ENCODE results near the gene KIF2C. TPM values are rescaled to one million over a fixed set of nuclear protein-coding genes. Genes with fewer than 3 reads are reported as not detected.
"Not testable (repeated sequence)": the region's sequence is repeated elsewhere in the genome, so short reads cannot be mapped to it uniquely, and the experiment has no call there.

Gene KIF2C
- 110 and 117 TPM in 2 replicates for total RNA-seq (2014; rRNA removed; shearing (Covaris generic))

- peak; percentile 100 for DNase-seq (ENCODE audit: low read depth)
These were observed at the start of gene KIF2C for GRCh38 chr1:44739307-44740178. Gene KIF2C, plus strand, starts transcription at chr1:44739837. Its CDS starts 96 bp downstream, at chr1:44739933.

DNA sequence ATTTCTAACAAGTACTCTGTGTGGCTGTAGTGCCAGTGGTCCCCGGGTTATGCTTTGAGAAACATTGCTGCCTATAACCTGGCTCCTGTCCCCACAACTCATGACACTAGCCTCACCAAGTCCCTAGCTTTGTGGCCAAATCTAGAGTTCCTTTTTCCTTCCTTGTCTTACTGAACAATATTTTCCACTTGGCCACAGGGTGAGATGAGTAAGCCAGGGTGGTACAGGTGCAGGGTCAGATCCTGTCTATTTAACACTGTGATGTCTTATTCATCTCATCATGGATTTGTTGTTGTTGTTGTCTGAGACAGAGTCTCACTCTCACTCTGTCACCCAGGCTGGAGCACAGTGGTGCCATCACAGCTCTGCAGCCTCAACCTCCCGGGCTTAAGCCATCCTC lies 46.5 kb upstream of the KIF2C start:
- DNase-seq (ENCODE audit: low read depth), result no peak

- no peak for DNase-seq (ENCODE audit: low read depth)
These were observed 45.7 kb upstream of the KIF2C start for GRCh38 chr1:44693900-44694299.

DNA sequence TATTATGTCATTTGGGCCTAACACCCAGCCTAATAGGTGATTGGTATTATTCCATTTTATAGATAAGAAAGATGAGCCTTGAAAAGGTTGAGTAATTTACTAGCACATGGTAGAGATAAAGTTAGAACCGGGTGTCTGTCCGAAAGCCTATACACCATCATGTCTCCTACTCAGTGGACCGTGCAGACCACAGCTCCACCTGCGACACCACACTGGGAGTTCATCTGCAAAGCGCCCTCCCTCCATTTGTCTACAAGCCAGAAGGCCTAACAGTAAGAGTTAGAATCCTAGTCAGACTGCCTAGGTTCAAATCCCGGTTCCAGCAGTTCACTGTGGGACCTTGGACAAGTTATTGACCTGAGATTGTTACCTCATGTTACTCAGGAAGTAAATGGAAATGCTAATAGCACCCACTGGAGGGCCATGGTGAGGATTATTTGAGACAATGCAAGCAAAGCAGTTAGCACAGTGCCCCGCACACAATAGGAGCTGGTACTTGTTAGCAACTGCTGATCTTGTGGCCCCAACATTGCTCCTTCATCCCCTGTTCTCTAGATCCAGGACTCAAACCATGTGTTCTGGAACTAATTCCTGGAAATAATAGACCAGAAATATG lies 44.7 kb upstream of the KIF2C start:
- DNase-seq (ENCODE audit: low read depth), result no peak

GRCh38 chr1:44695671-44696070 lies 44.0 kb upstream of the KIF2C start:
- DNase-seq (ENCODE audit: low read depth), result no peak

DNA sequence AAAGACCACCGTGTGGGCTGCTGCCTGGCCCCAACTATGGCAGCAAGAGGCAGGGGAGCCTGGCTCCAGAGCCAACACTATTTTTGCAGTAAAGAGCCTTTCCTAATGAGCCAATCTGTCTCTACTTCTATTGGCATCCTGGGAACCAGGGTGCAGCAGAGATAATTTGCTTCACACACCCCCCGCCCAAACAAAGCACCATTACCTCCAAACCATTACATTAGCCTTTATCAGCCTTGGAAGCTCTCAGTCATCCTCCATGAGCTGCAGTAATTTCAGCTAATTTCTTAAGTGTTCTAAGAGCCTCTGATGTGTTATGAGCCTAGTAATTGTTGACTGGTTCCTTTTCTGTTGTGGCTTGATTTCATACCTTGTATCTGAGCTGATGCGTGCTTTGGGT lies 43.5 kb upstream of the KIF2C start:
- DNase-seq (ENCODE audit: low read depth), result no peak

DNA sequence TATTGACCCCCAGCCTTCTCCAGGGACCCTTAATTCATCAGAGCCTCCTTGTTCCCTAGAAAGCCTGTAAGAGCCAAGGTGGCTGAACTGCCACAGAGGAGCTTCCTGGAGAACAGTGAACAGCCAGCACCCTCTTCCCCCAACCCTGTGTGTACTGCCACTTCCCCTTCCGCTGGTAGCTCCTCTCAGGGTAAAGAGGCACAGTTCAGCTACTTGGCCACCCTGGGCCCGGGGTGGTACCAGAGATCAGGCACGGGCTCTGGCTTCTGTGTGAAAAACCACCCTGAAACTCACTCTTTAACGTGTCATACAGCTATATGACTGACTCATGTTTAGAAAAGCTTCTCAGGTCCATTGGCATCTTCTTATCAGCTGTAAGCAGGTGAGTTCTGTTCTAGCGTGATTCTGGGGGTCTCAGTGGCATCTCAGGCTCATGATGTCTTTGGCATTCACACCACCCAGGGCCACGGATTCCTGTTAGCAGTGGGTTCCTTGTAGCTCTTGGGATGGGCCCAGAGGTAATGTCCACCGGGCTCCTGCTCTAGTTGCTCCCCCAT lies 42.8 kb upstream of the KIF2C start:
- DNase-seq (ENCODE audit: low read depth), result no peak

- DNase-seq (ENCODE audit: low read depth), result no peak
These were observed 41.5 kb upstream of the KIF2C start for GRCh38 chr1:44698138-44698537.

- not testable (repeated sequence) for DNase-seq (ENCODE audit: low read depth)
These were observed 40.3 kb upstream of the KIF2C start for GRCh38 chr1:44699375-44699774.

GRCh38 chr1:44700573-44700972 lies 39.1 kb upstream of the KIF2C start:
- no peak for DNase-seq (ENCODE audit: low read depth)

- DNase-seq (ENCODE audit: low read depth), result no peak
These were observed 38.5 kb upstream of the KIF2C start for GRCh38 chr1:44701141-44701573.

DNA sequence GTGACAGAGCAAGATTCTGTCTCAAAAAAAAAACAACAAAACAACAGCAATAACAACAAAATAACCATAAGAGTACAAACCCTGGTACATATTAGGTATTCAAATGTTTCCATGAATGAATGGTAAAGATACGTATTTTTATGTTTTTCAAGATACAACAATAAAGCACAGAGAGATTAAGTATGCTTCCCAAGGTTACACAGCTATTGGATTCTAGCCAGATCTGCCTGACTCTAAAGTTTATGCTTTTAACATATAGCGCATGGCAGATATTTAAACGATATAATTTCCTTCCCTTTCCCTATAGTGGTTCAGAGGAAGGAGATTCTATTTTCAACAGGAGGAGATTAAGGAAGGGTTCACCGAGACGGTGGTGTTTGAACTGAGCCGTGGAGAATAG lies 34.2 kb upstream of the KIF2C start:
- no peak for DNase-seq (ENCODE audit: low read depth)

DNA sequence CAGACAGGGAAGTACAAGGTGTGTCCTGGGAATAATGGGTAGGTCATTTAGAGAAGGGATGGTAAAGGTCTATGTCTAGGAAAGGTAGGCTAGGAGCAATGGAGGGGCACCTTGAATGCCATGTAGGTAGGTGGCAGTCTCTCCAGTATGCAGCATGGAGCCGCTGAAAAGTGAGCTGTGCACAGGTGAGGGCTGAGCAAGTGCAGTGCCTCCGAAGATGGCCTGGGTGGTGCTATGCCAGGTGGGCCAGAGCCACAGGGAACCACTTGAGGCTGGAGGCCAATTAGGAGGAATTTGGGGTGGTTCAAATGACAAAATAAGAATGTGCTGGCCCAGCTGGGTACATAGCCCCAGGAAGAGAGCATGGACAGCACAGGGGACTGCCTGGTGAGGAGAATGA lies 33.7 kb upstream of the KIF2C start:
- no peak for DNase-seq (ENCODE audit: low read depth)

DNA sequence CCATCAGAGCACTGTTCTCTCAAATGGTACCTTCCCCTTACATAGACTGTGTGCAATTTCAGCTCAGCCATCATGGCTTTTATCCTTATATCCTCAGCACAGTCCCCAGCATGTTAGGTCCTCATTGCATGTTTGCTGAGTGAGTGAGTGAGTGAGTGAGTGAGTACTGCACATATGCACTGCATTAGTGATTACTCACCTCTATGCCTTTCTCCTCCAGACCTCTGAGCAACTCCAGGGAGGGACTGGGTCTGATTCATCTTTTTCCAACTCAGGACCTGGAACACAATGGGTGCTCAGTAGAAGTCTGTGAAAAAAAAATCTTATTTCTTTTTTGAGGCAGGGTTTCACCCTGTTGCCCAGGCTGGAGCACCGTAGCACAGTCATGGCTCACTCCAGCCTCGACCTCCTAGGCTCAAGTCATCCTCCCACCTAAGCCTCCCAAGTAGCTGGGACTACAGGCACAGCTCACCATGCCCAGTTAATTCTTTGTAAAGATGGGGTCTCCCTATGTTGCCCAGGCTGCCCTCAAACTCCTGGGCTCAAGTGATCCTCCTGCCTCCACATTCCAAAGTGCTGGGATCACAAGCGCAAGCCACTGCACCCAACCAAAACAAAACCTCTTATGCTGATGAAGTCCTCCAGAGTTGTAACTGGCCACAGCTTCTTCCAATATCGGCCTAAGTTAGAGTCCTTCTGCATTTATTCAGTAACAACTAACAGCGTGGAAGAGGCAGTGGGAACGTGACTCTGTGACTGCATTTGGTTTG lies 32.3 kb upstream of the KIF2C start:
- peak; percentile 90 for DNase-seq (ENCODE audit: low read depth)

DNA sequence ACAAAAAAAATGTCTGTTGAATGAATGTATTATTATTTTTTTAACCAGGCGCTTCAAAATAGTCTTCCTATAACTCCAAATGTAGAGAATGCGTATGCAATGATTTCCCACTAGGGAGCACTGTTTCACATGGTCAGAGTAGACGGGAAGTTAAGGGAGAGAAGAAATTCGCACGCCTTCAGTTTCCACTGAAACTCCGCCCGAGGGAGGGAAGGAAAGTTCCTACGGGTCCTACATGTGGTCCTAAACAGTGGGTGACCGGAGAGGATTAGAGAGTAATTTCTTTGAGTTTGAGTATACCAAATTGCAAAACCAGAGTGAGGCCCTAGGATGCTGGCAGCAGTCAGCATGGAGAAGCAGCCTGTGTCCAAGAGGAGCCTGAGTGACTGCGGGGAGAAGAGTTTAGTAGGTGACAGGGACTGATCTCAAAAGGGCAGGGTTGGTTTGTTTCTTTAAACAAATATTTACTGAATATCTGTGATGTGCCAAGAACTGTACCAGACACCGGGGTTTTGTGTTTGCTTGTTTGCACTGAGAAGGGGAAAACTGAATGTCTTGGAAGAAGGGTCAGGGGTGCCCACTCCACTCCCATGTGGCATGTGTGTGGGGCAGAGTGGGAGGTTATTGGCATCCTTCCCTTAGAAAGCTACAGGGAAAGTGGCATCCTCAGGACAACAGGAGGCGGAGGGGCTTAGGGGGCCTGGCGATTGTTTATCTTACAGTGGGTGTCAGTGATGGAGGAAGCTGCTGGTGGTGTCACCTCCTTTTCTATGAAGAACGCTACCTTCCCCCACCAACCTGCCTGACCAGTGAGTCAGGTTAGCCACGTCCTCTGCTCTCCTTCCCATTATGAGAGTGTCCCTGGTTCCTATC lies 31.4 kb upstream of the KIF2C start:
- DNase-seq (ENCODE audit: low read depth), result peak; percentile 62

DNA sequence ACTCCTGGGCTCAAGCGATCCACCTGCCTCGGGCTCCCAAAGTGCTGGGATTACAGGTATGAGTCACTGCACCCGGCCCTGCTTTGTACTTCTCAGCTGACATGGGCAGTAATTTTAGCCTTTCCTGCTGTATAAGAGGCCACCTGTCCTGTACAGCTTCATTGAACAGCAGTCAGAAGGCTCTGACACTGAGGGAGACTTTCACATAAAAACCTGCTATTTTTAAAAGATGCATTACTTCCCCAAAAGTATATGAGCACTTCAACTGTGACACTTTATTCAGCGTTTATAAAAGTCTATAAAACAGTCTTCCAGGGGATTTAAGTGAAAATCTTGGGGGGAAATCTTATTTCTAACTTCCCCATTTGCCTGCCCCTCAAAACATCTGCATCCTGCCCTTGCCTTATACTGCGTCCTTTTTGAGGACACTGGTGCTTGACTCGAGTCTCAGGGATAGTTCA lies 26.3 kb upstream of the KIF2C start:
- no peak for DNase-seq (ENCODE audit: low read depth)

GRCh38 chr1:44714532-44714931 lies 25.1 kb upstream of the KIF2C start:
- no peak for DNase-seq (ENCODE audit: low read depth)

- peak; percentile 73 for DNase-seq (ENCODE audit: low read depth)
These were observed 24.6 kb upstream of the KIF2C start for GRCh38 chr1:44714944-44715571.

GRCh38 chr1:44717156-44717555 lies 22.5 kb upstream of the KIF2C start:
- DNase-seq (ENCODE audit: low read depth), result no peak

DNA sequence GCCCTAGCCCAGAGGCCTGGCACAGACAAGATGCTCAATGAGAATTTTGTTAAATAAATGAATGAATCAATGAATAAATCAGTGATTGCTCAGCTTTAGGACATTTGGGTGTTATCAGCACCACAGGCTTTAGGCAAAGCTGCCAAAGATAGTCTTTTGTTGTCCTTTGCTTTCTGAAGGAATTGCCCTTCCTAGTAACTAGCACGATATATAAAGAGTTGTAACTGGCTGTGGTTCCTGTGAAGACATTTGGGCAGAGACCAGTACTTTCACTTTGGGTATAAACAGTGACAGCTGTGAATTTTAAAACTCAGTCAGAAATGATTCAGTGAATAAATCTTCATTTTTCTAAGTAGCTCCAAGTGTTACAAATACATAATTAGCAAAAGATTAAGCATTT lies 22.0 kb upstream of the KIF2C start:
- DNase-seq (ENCODE audit: low read depth), result no peak

GRCh38 chr1:44718091-44718490 lies 21.5 kb upstream of the KIF2C start:
- DNase-seq (ENCODE audit: low read depth), result no peak

Measured in Daoy (cell line).